Coronary artery (tissue), 2 donors: ENCODE measurements around the gene STXBP5.

Source experiments
- DNase-seq: peaks from one replicate; pipeline ENCODE4 v3.0.0-alpha.2; 2017; ENCODE audit warnings: low spot score
- H3K27ac ChIP-seq, 2 donors: fragments of 200-600 bp; sonication (generic); one replicate each; pipeline ENCODE4 v1.5.1; 2016 to 2019
- H3K4me3 ChIP-seq: fragments of 200-600 bp; sonication (generic); 2 replicates; pipeline ENCODE4 v1.5.1; 2016; ENCODE audit warnings: mild to moderate bottlenecking, moderate library complexity
- CTCF ChIP-seq: fragments of 200-600 bp; sonication (generic); IDR thresholded peaks from one replicate; pipeline ENCODE4 v1.5.1; 2019; ENCODE audit warnings: antibody characterized with exemption

Gene STXBP5

GRCh38 chr6:147216915-147217314 is 12.7 kb downstream of the STXBP5 start:
- H3K27ac ChIP-seq, result no peak overlapping the region
- no peak overlapping the region for H3K4me3 ChIP-seq
- DNase-seq, result no peak
- TF ChIP-seq CTCF, result no peak

- Histone ChIP-seq H3K4me3 (no peak overlapping the region), H3K27ac (no peak overlapping the region)
- no peak for TF ChIP-seq CTCF
- no peak for DNase-seq
Measured at GRCh38 chr6:147217840-147218404, 13.7 kb downstream of the STXBP5 start.

- Histone ChIP-seq H3K27ac (no peak overlapping the region), H3K4me3 (no peak overlapping the region)
- TF ChIP-seq CTCF, result no peak
- DNase-seq, result no peak
Measured at GRCh38 chr6:147218797-147219196, 14.6 kb downstream of the STXBP5 start.

- no peak for TF ChIP-seq CTCF
- Histone ChIP-seq H3K4me3 (no peak overlapping the region), H3K27ac (no peak overlapping the region)
- DNase-seq, result no peak
Measured at GRCh38 chr6:147219463-147219862, 15.2 kb downstream of the STXBP5 start.

GRCh38 chr6:147220345-147220744 is 16.1 kb downstream of the STXBP5 start:
- DNase-seq, result no peak
- no peak for TF ChIP-seq CTCF
- no peak overlapping the region for H3K27ac ChIP-seq
- no peak overlapping the region for H3K4me3 ChIP-seq

- TF ChIP-seq CTCF, result no peak
- Histone ChIP-seq H3K4me3 (no peak overlapping the region), H3K27ac (no peak overlapping the region)
- DNase-seq, result no peak
Measured at GRCh38 chr6:147221739-147222138, 17.5 kb downstream of the STXBP5 start.

GRCh38 chr6:147222160-147222838 is 18.1 kb downstream of the STXBP5 start:
- TF ChIP-seq CTCF, result no peak
- H3K4me3 ChIP-seq, result no peak overlapping the region
- DNase-seq, result no peak
- H3K27ac ChIP-seq, result no peak overlapping the region
